ENCODE data around the gene NUP85. TPM values are rescaled to one million over a fixed set of nuclear protein-coding genes. Genes with fewer than 3 reads are reported as not detected.

Gene NUP85
- total and polyA plus RNA-seq, 2 experiments from 2014 or later, result 59.4 to 114 TPM

DNA sequence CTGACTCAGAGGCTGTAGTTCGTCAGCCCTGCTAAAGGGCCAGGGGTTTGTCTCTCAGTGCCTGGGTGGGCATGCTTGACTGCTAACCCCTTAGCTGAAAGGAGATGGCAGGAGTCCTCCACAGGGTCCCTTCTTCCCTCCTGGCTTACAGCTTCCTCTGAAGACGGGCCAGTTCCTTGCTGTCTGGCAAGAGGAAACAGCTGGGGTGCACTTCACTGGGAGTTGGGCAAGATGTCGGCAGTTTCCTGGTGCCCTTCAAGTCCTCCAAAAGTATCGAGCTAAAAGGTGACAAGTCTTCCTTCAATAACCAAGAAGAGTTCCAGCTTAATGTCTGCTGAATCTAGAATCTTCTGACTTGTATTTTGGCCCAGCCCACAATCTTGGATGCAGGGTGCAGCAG is 23.4 kb downstream of the NUP85 start:
- Histone ChIP-seq H4K20me1 (replicated peaks; ENCODE audit: insufficient read depth) (peaks cover 3% of the 10 kb centered on the region), H3F3A (replicated peaks; ENCODE audit: low read depth) (peaks cover 13% of the 10 kb centered on the region; the same call in 1 of the 2 replicates), H3K27ac (ENCODE audit: low read depth) (no peak overlapping the region), H3K79me2 (replicated peaks; ENCODE audit: insufficient read depth) (no peaks in the 10 kb centered on the region), H3K4me1 (ENCODE audit: insufficient read depth) (no peaks in the 10 kb centered on the region), H2AFZ (no peak overlapping the region), H3K4me3 (no peak overlapping the region), H3K4me2 (no peak overlapping the region), H3K36me3 (ENCODE audit: insufficient read depth) (peaks cover 35% of the 10 kb centered on the region), H3K27me3 (ENCODE audit: insufficient read depth) (no peaks in the 10 kb centered on the region), H3K9me2 (ENCODE audit: insufficient read depth) (no peaks in the 10 kb centered on the region)
- Mint-ChIP-seq H3K4me1 (no peaks in the 10 kb centered on the region), H3K27ac (no peak overlapping the region), H3K27me3 (ENCODE audit: insufficient read depth, low read depth, poor library complexity) (peaks cover 4% of the 10 kb centered on the region), H3K36me3 (ENCODE audit: low read depth) (peaks cover 82% of the 10 kb centered on the region), H3K4me3 (no peak overlapping the region), H3K9me3 (no peaks in the 10 kb centered on the region)
- DNase-seq (ENCODE audit: low spot score) (no peak), ATAC-seq (no peak)
- TF ChIP-seq EZH2phosphoT487 (IDR thresholded peaks at IDR 0.05; ENCODE audit: unreplicated experiment) (no peak), ZNF462 (CRISPR knock-in tag; IDR thresholded peaks at IDR 0.05) (no peak), ZNF331 (CRISPR knock-in tag; IDR thresholded peaks at IDR 0.05; ENCODE audit: low read depth) (no peak), POLR2AphosphoS5 (IDR thresholded peaks at IDR 0.05; ENCODE audit: low read depth) (no peak)
- TF ChIP-seq, protein P1, sequence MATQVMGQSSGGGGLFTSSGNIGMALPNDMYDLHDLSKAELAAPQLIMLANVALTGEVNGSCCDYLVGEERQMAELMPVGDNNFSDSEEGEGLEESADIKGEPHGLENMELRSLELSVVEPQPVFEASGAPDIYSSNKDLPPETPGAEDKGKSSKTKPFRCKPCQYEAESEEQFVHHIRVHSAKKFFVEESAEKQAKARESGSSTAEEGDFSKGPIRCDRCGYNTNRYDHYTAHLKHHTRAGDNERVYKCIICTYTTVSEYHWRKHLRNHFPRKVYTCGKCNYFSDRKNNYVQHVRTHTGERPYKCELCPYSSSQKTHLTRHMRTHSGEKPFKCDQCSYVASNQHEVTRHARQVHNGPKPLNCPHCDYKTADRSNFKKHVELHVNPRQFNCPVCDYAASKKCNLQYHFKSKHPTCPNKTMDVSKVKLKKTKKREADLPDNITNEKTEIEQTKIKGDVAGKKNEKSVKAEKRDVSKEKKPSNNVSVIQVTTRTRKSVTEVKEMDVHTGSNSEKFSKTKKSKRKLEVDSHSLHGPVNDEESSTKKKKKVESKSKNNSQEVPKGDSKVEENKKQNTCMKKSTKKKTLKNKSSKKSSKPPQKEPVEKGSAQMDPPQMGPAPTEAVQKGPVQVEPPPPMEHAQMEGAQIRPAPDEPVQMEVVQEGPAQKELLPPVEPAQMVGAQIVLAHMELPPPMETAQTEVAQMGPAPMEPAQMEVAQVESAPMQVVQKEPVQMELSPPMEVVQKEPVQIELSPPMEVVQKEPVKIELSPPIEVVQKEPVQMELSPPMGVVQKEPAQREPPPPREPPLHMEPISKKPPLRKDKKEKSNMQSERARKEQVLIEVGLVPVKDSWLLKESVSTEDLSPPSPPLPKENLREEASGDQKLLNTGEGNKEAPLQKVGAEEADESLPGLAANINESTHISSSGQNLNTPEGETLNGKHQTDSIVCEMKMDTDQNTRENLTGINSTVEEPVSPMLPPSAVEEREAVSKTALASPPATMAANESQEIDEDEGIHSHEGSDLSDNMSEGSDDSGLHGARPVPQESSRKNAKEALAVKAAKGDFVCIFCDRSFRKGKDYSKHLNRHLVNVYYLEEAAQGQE (IDR thresholded peaks at IDR 0.05; ENCODE audit: unreplicated experiment), result no peak
- TF ChIP-seq, protein P2, sequence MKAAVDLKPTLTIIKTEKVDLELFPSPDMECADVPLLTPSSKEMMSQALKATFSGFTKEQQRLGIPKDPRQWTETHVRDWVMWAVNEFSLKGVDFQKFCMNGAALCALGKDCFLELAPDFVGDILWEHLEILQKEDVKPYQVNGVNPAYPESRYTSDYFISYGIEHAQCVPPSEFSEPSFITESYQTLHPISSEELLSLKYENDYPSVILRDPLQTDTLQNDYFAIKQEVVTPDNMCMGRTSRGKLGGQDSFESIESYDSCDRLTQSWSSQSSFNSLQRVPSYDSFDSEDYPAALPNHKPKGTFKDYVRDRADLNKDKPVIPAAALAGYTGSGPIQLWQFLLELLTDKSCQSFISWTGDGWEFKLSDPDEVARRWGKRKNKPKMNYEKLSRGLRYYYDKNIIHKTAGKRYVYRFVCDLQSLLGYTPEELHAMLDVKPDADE (IDR thresholded peaks at IDR 0.05), result no peak

Data from GM23338 (cell line).